Hepatocyte (in vitro differentiated cells): ENCODE data around the gene NKX2-2.

ENCODE experiments used
- EZH2 ChIP-seq: fragments of 200-600 bp; sonication (generic); IDR thresholded peaks from 2 replicates; pipeline ENCODE4 v1.6.1; 2016; ENCODE audit warnings: antibody characterized with exemption, mild to moderate bottlenecking, borderline replicate concordance
- EZH2phosphoT487 ChIP-seq: fragments of 200-600 bp; sonication (generic); IDR thresholded peaks from one replicate; pipeline ENCODE4 v1.6.1; 2018; ENCODE audit warnings: antibody characterized with exemption, mild to moderate bottlenecking, low read depth, moderate library complexity; ENCODE audit not compliant: unreplicated experiment, severe bottlenecking
- TF ChIP-seq, protein P1 (sequence below): fragments of 200-600 bp; sonication (generic); IDR thresholded peaks from 2 replicates; pipeline ENCODE4 v1.5.1; 2016; ENCODE audit warnings: antibody characterized with exemption, mild to moderate bottlenecking; ENCODE audit not compliant: poor library complexity

DNA sequence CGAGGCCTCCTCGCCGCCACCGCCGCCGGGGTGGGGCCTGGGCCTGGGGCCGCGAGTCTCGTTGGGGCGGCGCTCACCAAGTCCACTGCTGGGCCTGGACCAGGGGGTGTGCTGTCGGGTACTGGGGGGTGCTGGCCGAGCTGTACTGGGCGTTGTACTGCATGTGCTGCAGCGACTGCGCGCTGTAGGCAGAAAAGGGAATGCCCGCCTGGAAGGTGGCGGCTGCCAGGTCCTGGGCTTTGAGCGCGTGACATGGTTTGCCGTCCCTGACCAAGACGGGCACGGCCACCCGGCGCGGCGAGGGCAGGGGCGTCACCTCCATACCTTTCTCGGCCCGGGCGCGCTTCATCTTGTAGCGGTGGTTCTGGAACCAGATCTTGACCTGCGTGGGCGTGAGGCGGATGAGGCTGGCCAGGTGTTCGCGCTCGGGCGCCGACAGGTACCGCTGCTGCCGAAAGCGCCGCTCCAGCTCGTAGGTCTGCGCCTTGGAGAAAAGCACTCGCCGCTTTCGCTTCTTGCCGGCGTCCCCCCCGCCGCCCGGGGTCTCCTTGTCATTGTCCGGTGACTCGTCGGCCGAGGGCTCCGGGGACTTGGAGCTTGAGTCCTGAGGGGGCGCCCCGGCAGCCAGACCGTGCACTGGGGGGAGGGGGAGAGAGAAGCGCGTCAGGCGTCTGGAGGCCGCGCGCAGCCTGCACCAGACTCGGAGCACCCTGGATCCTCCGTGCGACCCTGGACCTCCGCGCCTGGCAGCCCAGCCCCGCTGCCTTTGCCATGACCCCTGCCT is 1.8 kb downstream of the NKX2-2 start:
- TF ChIP-seq, protein P1, sequence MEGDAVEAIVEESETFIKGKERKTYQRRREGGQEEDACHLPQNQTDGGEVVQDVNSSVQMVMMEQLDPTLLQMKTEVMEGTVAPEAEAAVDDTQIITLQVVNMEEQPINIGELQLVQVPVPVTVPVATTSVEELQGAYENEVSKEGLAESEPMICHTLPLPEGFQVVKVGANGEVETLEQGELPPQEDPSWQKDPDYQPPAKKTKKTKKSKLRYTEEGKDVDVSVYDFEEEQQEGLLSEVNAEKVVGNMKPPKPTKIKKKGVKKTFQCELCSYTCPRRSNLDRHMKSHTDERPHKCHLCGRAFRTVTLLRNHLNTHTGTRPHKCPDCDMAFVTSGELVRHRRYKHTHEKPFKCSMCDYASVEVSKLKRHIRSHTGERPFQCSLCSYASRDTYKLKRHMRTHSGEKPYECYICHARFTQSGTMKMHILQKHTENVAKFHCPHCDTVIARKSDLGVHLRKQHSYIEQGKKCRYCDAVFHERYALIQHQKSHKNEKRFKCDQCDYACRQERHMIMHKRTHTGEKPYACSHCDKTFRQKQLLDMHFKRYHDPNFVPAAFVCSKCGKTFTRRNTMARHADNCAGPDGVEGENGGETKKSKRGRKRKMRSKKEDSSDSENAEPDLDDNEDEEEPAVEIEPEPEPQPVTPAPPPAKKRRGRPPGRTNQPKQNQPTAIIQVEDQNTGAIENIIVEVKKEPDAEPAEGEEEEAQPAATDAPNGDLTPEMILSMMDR = no peak
- TF ChIP-seq EZH2 = no peak
- TF ChIP-seq EZH2phosphoT487 = no peak
